SKM-1 (cell line): Measurements from ENCODE around the gene EEF1G.
A peak's percentile ranks its signal among the peaks of the same experiment; 100 is the strongest.
"Not testable (repeated sequence)": the region's sequence is repeated elsewhere in the genome, so short reads cannot be mapped to it uniquely, and the experiment has no call there.

ENCODE experiments used
- DNase-seq: peaks from one replicate; lab custom pipeline; 2025; ENCODE audit not compliant: unreplicated experiment; lab: John Stamatoyannopoulos, UW

Gene EEF1G

DNA sequence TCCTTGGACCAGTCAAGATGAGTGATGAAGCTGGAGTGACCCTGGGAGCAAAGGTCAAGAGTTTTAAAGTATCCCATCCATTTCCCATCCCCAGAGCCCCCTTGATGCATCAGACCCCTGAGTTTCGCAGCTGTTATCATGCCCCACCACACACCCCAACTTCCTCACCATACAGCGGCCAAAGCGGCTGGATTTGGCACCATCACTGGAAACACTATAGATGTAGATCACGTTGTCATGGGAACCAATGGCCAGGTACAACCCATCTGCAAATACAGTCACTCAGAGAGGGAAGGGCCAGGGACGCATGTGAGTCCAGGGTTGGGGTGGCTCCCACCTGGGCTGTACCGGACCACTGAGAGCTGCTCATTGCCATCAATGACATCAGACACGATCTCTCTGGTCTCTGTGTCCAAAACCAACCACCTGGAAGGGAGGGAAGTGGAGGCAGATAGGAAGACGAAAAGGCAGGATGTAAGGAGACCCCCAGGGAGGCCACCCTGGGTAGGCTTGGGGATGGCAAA, 30.1 kb upstream of the EEF1G start:
- DNase-seq, result no peak

GRCh38 chr11:62603072-62603408, 29.3 kb upstream of the EEF1G start:
- DNase-seq, result no peak

- no peak for DNase-seq
Measured at GRCh38 chr11:62602141-62603071, 28.7 kb upstream of the EEF1G start.

GRCh38 chr11:62601372-62602140, 27.9 kb upstream of the EEF1G start, which contains the start of gene MTA2:
Gene MTA2, minus strand, starts transcription at chr11:62601865. Its CDS starts 415 bp downstream, at chr11:62601450.
- DNase-seq, result peak; percentile 94

DNA sequence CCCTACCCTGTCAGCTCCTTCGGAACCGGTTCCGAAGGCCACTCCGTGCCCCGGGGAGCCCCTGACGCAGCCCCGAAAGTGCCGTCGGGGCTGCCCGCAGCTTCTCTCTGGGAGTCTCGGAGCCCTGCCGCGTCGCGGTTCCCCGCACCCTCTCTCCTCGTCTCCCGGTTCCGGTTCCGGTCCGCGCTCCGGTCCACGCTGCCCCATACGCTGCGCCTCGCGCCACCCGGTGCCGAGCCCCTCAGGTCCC, 27.4 kb upstream of the EEF1G start:
- no peak for DNase-seq

DNA sequence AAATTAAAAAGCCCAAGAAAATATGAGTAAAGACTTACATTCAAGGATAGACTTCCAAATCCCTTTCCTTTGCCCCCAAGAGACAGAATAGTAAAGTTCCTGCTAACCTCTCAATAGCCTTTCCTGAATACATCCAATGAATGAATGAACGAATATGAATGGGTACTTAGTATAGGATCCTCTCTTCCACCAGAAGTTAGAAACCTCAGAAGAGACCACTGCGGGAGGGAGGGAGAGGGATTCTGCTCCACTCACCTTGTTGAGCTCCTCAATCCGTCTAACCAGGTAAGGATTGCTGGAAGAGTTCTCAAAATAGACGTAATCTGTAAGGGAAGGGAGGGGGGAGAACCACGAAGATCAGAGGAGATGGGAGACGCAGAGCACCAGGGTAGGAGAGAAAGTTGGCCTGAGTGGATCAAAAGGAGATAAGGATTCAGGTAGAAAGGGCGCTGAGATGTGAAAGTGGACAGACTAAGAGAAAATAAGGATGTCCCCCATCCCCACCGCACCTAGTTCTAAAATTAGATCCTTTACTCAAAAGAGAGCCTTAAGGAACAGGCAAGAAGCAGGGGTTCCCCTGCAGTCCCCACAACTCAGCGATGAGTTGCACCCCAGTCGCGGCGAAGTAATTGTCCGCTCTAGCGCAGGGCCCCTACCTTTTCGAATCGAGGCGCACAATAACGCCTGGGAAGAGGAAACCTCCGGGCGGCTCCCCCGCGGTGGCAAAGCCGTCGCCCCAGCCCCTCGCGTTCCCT, 26.9 kb upstream of the EEF1G start:
- no peak for DNase-seq

DNA sequence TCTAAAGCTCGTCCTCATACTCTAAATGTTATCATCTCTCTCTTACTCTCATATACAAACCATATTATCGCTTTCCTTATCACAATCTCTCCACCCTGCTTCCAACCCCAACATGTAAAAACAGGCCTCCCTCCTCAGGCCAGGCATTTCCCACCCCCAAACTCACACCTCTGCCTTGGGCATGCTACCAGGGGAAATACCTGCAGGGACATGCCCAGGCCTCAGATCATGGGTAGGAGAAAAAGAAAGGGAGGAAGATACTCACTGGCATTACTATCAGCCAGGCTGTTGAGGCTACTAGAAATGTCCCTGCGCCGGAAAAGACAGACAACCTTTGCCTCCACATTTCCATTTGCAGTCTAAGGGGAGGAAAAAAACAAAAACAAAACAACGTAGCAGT, 26.2 kb upstream of the EEF1G start:
- DNase-seq, result no peak

DNA sequence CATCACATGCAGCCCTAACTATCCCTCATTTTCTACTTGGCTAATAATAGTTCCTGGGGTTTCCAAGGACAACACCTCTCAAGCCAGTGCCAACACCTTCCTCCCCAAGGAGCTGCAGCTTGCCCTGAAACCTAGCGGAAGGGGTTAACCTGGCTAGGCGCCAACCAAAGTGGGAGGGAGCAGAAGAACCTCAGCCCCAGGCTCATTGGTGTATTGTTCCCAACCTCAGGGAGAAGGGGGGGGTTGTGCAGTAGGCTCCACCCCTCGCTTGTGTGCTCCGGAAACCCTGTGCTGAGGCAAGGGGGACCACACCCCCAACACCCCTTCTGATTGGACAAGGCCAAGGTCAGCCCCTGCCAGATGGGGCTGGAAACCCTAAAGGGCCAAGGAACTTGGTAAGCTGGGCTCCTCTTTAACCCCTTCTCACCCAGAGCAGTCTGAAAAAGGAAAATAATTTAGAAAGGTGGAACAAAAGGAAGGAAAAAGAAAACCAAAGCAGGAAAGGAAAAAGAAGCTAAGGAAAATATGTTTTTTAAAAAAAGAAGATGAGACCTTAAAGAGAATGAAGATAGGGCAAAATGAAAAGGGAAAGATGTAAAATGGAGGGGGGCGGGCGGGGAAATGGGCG, 25.5 kb upstream of the EEF1G start:
- DNase-seq, result peak; percentile 97

- no peak for DNase-seq
Measured at GRCh38 chr11:62595124-62595523, 21.4 kb upstream of the EEF1G start.

GRCh38 chr11:62593434-62594044, 19.8 kb upstream of the EEF1G start:
- peak; percentile 61 for DNase-seq

DNA sequence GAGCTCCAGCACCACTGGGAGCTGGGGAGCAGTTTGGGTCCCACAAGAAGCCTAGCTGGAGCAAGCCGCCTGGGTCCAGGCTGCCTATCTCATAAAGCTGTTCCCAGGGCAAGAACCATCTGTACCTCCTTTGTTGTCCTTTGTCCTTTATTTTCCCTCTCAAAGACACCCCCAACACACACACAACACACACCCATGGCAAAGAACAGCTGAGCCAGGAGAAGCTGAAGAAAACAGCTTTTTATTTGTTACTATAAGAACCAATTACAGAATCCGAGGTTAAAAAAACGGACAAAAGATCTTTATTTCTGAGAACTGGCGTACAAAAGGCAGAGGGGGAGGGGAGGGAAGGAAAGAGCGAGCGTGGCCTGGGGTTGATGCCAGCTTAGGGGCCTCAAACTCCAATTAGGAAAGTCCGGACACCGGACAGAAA, 19.3 kb upstream of the EEF1G start:
- no peak for DNase-seq

GRCh38 chr11:62592146-62592815, 18.6 kb upstream of the EEF1G start:
- no peak for DNase-seq

GRCh38 chr11:62591448-62592145, 17.9 kb upstream of the EEF1G start, which contains the start of gene TUT1:
Gene TUT1, minus strand, starts transcription at chr11:62591523. Its CDS starts 38 bp downstream, at chr11:62591485.
- DNase-seq, result peak; percentile 99

GRCh38 chr11:62588966-62589637, 15.4 kb upstream of the EEF1G start:
- no peak for DNase-seq

GRCh38 chr11:62585356-62585755, 11.7 kb upstream of the EEF1G start:
- DNase-seq, result not testable (repeated sequence)

DNA sequence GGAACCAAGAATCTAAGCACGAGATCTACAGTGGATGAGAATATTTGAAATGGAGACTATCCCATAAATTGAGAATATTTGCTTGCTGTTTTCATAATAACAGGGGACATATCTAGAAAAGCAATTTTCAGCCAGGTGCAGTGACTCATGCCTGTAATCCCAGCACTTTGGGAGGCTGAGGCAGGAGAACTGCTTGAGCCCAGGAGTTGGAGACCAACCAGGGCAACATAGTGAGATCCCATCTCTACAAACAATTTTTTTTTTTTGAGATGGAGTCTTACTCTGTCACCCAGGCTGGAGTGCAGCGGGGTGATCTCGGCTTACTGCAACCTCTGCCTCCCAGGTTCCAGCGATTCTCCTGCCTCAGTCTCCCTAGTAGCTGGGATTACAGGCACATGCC, 8.0 kb upstream of the EEF1G start:
- not testable (repeated sequence) for DNase-seq

GRCh38 chr11:62580959-62581715, 7.4 kb upstream of the EEF1G start:
- no peak for DNase-seq

- no peak for DNase-seq
Measured at GRCh38 chr11:62579252-62579651, 5.6 kb upstream of the EEF1G start.
